Cardiac fibroblast (primary cell): Measurements from ENCODE around the gene SLC22A13.

ENCODE experiments used
- DNase-seq, 2 donors: peaks; one replicate each; pipeline versions ENCODE4 v3.0.0 to v3.0.0-alpha.2; 2010; ENCODE audit warnings: low read depth in 2 of 2
- H3K4me3 ChIP-seq, 2 donors: replicated peaks in 1 of 2; 1 replicate in 1 of 2; 2 replicates in 1 of 2; pipeline ENCODE4 v1.5.1; 2011; ENCODE audit warnings: low read depth in 2 of 2, low read length in 2 of 2, mild to moderate bottlenecking in 2 of 2, moderate library complexity in 1 of 2
- CTCF ChIP-seq: IDR thresholded peaks from one replicate; pipeline ENCODE4 v1.5.1; 2011; ENCODE audit warnings: low read depth, mild to moderate bottlenecking, low read length, inconsistent platforms

SLC22A13 gene

GRCh38 chr3:38313263-38313662, 47.7 kb downstream of the SLC22A13 start:
- H3K4me3 ChIP-seq: no peak overlapping the region
- no peak for TF ChIP-seq CTCF
- DNase-seq: no peak

- TF ChIP-seq CTCF: no peak
- DNase-seq: no peak
- no peak overlapping the region for H3K4me3 ChIP-seq
Measured at GRCh38 chr3:38313695-38314094, 48.1 kb downstream of the SLC22A13 start.

GRCh38 chr3:38314112-38314763, 48.6 kb downstream of the SLC22A13 start:
- H3K4me3 ChIP-seq: no peak overlapping the region
- DNase-seq: no peak
- no peak for TF ChIP-seq CTCF

GRCh38 chr3:38314764-38315487, 49.3 kb downstream of the SLC22A13 start:
- TF ChIP-seq CTCF: no peak
- no peak for DNase-seq
- no peak overlapping the region for H3K4me3 ChIP-seq

GRCh38 chr3:38315488-38316230, 50.0 kb downstream of the SLC22A13 start:
- no peak overlapping the region for H3K4me3 ChIP-seq
- DNase-seq: no peak
- no peak for TF ChIP-seq CTCF

GRCh38 chr3:38316356-38317191, 51.0 kb downstream of the SLC22A13 start:
- TF ChIP-seq CTCF: no peak
- H3K4me3 ChIP-seq: no peak overlapping the region
- DNase-seq: no peak
